DND-41 (cell line): ENCODE measurements around the gene ACTL9.

Experiments
- ATAC-seq: fragments of 200-7000 bp; cut with Tn5 transposase; 3 replicates; pipeline ENCODE4 v1.9.1; 2021; ENCODE audit warnings: low read depth; ENCODE audit not compliant: insufficient read depth
- DNase-seq: peaks from one replicate; pipeline ENCODE4 v3.0.0-alpha.2; 2020
- H2AFZ ChIP-seq: 2 replicates; pipeline ENCODE4 v1.6.0; 2012; ENCODE audit warnings: low read depth, low read length
- H3K27ac ChIP-seq: 2 replicates; pipeline ENCODE4 v1.5.1; 2012; ENCODE audit warnings: low read length, inconsistent platforms
- H3K27me3 ChIP-seq: fragments of 200-600 bp; sonication (generic); 2 replicates; pipeline ENCODE4 v1.6.0; 2012; ENCODE audit warnings: low read length, mild to moderate bottlenecking, inconsistent platforms; ENCODE audit not compliant: insufficient read depth, poor library complexity
- H3K36me3 ChIP-seq: 2 replicates; pipeline ENCODE4 v1.5.1; 2012; ENCODE audit warnings: low read length, inconsistent platforms; ENCODE audit not compliant: insufficient read depth
- H3K4me1 ChIP-seq: 2 replicates; pipeline ENCODE4 v1.5.1; 2012; ENCODE audit warnings: mild to moderate bottlenecking, low read length; ENCODE audit not compliant: insufficient read depth
- H3K4me2 ChIP-seq: 2 replicates; pipeline ENCODE4 v1.6.0; 2012; ENCODE audit warnings: mild to moderate bottlenecking, moderate library complexity, low read length, inconsistent platforms; ENCODE audit not compliant: insufficient read depth
- H3K4me3 ChIP-seq, 2 experiments: fragments of 200-600 bp in 1 of 2; shearing (Covaris generic) in 1 of 2; 2 replicates each; pipeline ENCODE4 v1.5.1; 2012 to 2016; ENCODE audit warnings: inconsistent platforms in 2 of 2, low read length in 2 of 2, mild to moderate bottlenecking in 2 of 2, low read depth in 1 of 2, moderate library complexity in 1 of 2
- H3K79me2 ChIP-seq: 2 replicates; pipeline ENCODE4 v1.6.0; 2012; ENCODE audit warnings: low read length, inconsistent platforms; ENCODE audit not compliant: insufficient read depth
- H3K9ac ChIP-seq: 2 replicates; pipeline ENCODE4 v1.6.0; 2012; ENCODE audit warnings: low read depth, mild to moderate bottlenecking, inconsistent platforms, low read length, moderate library complexity
- H3K9me3 ChIP-seq: 2 replicates; pipeline ENCODE4 v1.5.1; 2012; ENCODE audit warnings: low read length, moderate library complexity, mild to moderate bottlenecking, inconsistent platforms; ENCODE audit not compliant: insufficient read depth, severe bottlenecking
- H4K20me1 ChIP-seq: 2 replicates; pipeline ENCODE4 v1.6.0; 2012; ENCODE audit warnings: low read length; ENCODE audit not compliant: insufficient read depth
- EZH2 ChIP-seq: IDR thresholded peaks from 3 replicates; pipeline ENCODE4 v1.6.1; 2012; ENCODE audit warnings: borderline replicate concordance, low read depth, mild to moderate bottlenecking, moderate library complexity, low read length, inconsistent platforms; ENCODE audit not compliant: severe bottlenecking
- TF ChIP-seq, protein P1 (sequence below): IDR thresholded peaks from 2 replicates; pipeline ENCODE4 v1.5.1; 2012; ENCODE audit warnings: borderline replicate concordance, low read length, moderate library complexity, mild to moderate bottlenecking; ENCODE audit not compliant: poor library complexity, severe bottlenecking; ENCODE audit errors: extremely low read depth

Gene ACTL9

DNA sequence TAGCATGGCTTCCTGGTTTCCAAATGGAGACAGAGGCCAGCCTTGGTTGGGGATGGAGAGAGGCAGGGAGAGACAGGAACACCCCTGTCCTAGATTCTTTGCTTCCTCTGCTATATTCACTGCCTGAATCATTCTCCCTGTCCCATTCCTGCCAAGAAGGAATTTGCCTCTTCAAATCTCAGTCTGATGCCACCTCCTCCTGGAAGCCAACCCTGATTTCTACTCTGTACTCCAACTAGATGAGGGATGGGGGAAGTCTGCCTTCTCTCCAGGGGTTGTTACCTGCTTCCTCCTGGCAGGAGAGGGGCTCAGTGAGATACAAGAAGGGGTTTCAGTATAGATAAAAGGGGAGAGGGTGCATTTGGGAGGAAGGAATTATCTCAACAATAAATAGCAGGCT is 1.3 kb upstream of the ACTL9 start:
- H3K4me3 ChIP-seq: no peak overlapping the region
- no peaks in the 10 kb centered on the region for H3K36me3 ChIP-seq
- H3K4me1 ChIP-seq: peaks cover 45% of the 10 kb centered on the region
- H3K9me3 ChIP-seq: no peaks in the 10 kb centered on the region
- H3K27ac ChIP-seq: no peak overlapping the region
- H4K20me1 ChIP-seq: no peaks in the 10 kb centered on the region
- no peak overlapping the region for H3K4me2 ChIP-seq
- no peaks in the 10 kb centered on the region for H3K27me3 ChIP-seq
- ATAC-seq (no peak), DNase-seq (no peak)
- no peak overlapping the region for H2AFZ ChIP-seq
- H3K9ac ChIP-seq: no peak overlapping the region
- TF ChIP-seq, protein P1, sequence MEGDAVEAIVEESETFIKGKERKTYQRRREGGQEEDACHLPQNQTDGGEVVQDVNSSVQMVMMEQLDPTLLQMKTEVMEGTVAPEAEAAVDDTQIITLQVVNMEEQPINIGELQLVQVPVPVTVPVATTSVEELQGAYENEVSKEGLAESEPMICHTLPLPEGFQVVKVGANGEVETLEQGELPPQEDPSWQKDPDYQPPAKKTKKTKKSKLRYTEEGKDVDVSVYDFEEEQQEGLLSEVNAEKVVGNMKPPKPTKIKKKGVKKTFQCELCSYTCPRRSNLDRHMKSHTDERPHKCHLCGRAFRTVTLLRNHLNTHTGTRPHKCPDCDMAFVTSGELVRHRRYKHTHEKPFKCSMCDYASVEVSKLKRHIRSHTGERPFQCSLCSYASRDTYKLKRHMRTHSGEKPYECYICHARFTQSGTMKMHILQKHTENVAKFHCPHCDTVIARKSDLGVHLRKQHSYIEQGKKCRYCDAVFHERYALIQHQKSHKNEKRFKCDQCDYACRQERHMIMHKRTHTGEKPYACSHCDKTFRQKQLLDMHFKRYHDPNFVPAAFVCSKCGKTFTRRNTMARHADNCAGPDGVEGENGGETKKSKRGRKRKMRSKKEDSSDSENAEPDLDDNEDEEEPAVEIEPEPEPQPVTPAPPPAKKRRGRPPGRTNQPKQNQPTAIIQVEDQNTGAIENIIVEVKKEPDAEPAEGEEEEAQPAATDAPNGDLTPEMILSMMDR: no peak
- no peak for TF ChIP-seq EZH2
- H3K79me2 ChIP-seq: no peaks in the 10 kb centered on the region

DNA sequence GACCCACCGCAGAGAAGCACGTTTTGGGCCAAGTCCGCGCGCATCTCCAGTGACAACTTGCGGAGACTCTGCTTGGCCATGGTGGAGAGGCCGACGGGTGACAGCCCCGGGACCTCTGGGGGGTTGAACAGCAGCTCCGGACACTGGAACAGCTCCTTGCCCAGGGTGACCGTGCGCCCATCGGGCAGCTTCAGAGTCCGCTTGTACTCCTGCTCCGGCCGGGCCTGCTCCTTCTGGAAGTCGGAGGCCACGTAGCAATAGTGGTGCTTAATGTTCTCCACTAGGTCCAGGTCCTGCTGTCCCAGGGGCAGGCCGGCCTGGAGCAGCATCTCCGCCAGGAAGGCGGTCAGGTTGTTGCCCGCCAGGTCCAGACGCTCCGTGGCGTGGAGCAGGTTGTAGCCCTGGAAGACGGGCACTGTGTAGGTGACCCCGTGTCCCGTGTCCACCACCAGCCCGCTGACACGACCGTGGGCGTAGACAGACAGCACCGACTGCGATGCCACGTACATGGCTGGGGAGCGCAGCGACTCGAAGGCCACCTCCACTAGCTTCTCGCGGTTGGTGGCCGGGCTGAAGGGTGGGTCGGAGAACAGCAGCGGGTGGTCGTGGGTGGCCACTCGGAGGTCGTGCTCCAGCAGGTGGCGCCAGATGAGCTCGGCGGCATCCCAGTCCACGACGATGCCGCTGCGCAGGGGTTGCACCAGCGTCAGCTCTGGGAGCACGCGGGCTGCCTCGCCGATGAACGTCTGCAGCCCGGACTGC is 743 bp downstream of the ACTL9 start:
- Histone ChIP-seq H3K79me2 (no peaks in the 10 kb centered on the region), H3K4me2 (no peak overlapping the region), H3K9me3 (no peaks in the 10 kb centered on the region), H3K4me3 (no peak overlapping the region), H3K4me1 (peaks cover 32% of the 10 kb centered on the region), H3K9ac (no peak overlapping the region), H2AFZ (no peak overlapping the region), H3K27me3 (no peaks in the 10 kb centered on the region), H3K36me3 (no peaks in the 10 kb centered on the region), H3K27ac (no peak overlapping the region), H4K20me1 (no peaks in the 10 kb centered on the region)
- ATAC-seq: no peak
- peak; percentile 35 for DNase-seq
- no peak for TF ChIP-seq EZH2
- TF ChIP-seq, protein P1: peak; percentile 72

DNA sequence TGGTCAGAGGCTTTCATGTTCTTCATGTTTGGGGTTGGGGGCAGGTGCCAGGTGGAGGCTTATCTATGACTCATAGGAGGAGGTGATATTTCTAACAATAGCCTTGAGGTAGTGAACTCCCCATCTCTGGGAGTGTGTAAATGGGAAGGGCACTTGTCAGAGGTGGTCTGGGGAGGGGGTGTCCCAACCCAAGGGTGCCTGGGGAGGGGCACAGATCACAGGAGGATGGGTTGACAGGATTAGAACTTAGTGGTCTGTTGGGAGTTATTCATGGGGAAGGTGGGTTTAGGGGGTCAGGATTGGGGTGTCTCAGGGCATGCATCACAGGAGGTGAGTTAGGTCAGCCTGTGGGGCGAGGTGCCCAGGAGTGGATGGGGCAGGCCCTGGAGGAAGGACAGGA is 1.6 kb downstream of the ACTL9 start:
- no peak for DNase-seq
- Histone ChIP-seq H4K20me1 (no peaks in the 10 kb centered on the region), H3K9me3 (no peaks in the 10 kb centered on the region), H3K27ac (no peak overlapping the region), H3K27me3 (no peaks in the 10 kb centered on the region), H3K36me3 (no peaks in the 10 kb centered on the region), H3K4me3 (no peak overlapping the region), H3K79me2 (no peaks in the 10 kb centered on the region), H3K9ac (no peak overlapping the region), H3K4me1 (peaks cover 24% of the 10 kb centered on the region), H2AFZ (no peak overlapping the region), H3K4me2 (no peak overlapping the region)
- ATAC-seq: no peak
- TF ChIP-seq, protein P1: no peak
- TF ChIP-seq EZH2: no peak
